ENCODE measurements around the gene C1orf53. TPM values are rescaled to one million over a fixed set of nuclear protein-coding genes. Genes with fewer than 3 reads are reported as not detected.
"Not testable (repeated sequence)": the region's sequence is repeated elsewhere in the genome, so short reads cannot be mapped to it uniquely, and the experiment has no call there.

The C1orf53 gene
- total RNA-seq, 1 donor from 2014 or later = 3.1 TPM

DNA sequence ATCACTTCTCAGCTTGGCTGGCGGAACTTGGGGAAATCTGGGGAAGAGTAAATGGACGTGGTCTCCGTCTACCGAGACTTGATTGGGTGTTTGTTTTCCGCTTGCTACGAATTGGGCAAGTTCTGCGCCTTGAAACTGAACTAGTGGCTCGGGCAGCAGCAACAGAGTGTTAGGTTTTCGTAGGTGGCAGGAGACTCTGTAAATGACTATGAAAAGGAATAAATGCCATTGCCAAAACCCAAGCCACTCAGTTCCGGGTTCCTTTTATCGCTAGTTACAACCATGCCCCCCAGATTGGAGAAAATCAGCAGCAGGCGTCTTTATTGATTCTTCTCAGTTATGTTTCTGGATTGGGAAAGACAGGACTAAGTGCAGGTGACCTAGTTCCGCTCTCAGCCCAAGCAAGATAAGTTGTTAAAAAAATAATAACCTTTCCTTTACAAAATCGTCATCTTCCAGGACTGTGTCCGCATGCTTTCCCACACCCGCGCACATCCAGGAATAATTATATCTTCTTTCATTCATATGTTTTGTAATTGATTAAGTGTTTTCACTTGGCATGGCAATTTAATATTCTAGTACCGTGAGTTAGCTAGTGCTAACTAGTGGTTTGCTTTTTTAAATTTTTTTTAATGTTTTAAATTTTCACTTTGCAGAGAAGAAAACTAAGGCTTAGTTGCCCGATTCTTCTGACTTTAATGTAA, 18.1 kb downstream of the C1orf53 start:
- DNase-seq (ENCODE audit: extremely low read depth, low read depth, low spot score) = no peak

DNA sequence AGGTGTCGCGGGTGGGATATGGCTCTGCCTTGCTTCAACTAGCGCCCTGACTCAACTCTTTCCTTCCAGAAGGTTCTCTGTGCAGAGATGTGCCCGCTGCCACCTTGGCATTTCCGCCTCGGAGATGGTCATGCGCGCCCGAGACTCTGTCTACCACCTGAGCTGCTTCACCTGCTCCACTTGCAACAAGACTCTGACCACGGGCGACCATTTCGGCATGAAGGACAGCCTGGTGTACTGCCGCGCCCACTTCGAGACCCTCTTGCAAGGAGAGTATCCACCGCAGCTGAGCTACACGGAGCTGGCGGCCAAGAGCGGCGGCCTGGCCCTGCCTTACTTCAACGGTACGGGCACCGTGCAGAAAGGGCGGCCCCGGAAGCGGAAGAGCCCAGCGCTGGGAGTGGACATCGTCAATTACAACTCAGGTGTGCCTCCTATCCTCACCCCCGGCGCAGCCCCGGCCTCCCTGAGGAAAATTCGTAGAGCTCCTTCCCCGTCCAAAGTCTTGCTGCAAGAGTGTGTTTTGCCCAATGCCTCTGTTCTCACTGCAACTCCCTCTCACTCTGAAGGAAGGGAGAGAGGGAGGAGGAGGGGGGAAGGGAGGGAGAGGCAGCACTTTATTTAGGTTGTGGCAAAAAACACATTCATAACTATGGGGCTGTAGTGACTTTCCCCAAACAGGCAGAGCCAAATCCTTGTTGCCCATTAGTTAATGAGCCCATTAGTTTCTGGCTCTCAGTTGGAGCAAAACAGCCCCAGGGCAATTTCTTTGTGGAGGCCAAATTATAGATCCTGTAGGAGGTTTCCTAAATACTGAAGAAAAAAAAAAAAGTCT, 19.0 kb downstream of the C1orf53 start:
- DNase-seq (ENCODE audit: extremely low read depth, low read depth, low spot score) = no peak

- no peak for DNase-seq (ENCODE audit: extremely low read depth, low read depth, low spot score)
These were observed 19.6 kb downstream of the C1orf53 start for GRCh38 chr1:197922070-197922390.

GRCh38 chr1:197923038-197923437, 20.6 kb downstream of the C1orf53 start:
- no peak for DNase-seq (ENCODE audit: extremely low read depth, low read depth, low spot score)

- no peak for DNase-seq (ENCODE audit: extremely low read depth, low read depth, low spot score)
These were observed 22.2 kb downstream of the C1orf53 start for GRCh38 chr1:197924516-197925123.

GRCh38 chr1:197927908-197928665, 25.7 kb downstream of the C1orf53 start:
- DNase-seq (ENCODE audit: extremely low read depth, low read depth, low spot score) = no peak

DNA sequence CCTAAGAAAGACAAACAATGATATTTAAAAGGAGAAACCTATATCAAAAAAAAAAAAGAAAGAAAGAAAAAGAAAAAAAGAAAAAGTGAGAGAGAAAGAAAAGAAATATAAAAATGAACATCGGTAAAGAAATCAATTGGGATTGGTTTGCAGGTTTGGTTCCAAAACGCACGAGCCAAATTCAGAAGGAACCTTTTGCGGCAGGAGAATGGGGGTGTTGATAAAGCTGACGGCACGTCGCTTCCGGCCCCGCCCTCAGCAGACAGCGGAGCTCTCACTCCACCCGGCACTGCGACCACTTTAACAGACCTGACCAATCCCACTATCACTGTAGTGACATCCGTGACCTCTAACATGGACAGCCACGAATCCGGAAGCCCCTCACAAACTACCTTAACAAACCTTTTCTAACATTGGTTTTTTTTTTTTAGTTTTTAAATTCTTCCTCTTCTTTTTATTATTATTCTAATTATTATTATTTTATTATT, 26.5 kb downstream of the C1orf53 start:
- no peak for DNase-seq (ENCODE audit: extremely low read depth, low read depth, low spot score)

GRCh38 chr1:197933016-197933415, 30.6 kb downstream of the C1orf53 start:
- no peak for DNase-seq (ENCODE audit: extremely low read depth, low read depth, low spot score)

- DNase-seq (ENCODE audit: extremely low read depth, low read depth, low spot score) = no peak
These were observed 31.2 kb downstream of the C1orf53 start for GRCh38 chr1:197933647-197934046.

GRCh38 chr1:197937381-197937780, 35.0 kb downstream of the C1orf53 start:
- no peak for DNase-seq (ENCODE audit: extremely low read depth, low read depth, low spot score)

GRCh38 chr1:197937892-197938291, 35.5 kb downstream of the C1orf53 start:
- DNase-seq (ENCODE audit: extremely low read depth, low read depth, low spot score) = no peak

- DNase-seq (ENCODE audit: extremely low read depth, low read depth, low spot score) = not testable (repeated sequence)
These were observed 36.9 kb downstream of the C1orf53 start for GRCh38 chr1:197939159-197939980.

DNA sequence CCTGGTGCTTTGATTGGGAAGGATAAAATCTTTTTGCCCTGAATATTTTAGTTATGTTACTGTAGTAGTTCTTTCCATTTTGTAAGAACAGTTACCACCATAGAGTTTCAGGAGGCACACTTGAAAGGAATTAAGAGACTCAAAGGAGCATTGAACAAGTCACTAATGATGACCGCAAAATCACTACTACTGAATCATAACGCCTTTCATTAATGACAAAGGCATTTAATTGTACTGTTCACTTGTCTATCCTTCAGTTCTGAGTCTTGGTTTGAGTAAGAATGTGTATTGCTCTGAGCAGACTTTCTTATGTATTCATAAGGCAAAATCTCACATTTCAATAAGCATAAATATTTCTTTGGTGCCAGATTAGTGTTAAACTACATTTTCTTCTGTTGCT, 39.6 kb downstream of the C1orf53 start:
- DNase-seq (ENCODE audit: extremely low read depth, low read depth, low spot score) = no peak

GRCh38 chr1:197944485-197944884, 42.1 kb downstream of the C1orf53 start:
- DNase-seq (ENCODE audit: extremely low read depth, low read depth, low spot score) = no peak

GRCh38 chr1:197948926-197949899, 46.8 kb downstream of the C1orf53 start:
- DNase-seq (ENCODE audit: extremely low read depth, low read depth, low spot score) = no peak

GRCh38 chr1:197951089-197951488, 48.7 kb downstream of the C1orf53 start:
- DNase-seq (ENCODE audit: extremely low read depth, low read depth, low spot score) = no peak

GRCh38 chr1:197951617-197952175, 49.3 kb downstream of the C1orf53 start:
- no peak for DNase-seq (ENCODE audit: extremely low read depth, low read depth, low spot score)

GRCh38 chr1:197953472-197953871, 51.0 kb downstream of the C1orf53 start:
- DNase-seq (ENCODE audit: extremely low read depth, low read depth, low spot score) = not testable (repeated sequence)
